ENCODE data around the gene MS4A13. TPM values are rescaled to one million over a fixed set of nuclear protein-coding genes. Genes with fewer than 3 reads are reported as not detected.
A peak's percentile ranks its signal among the peaks of the same experiment; 100 is the strongest.
"Not testable (repeated sequence)": the region's sequence is repeated elsewhere in the genome, so short reads cannot be mapped to it uniquely, and the experiment has no call there.

The MS4A13 gene
- total and polyA plus RNA-seq, 4 donors, result not detected

GRCh38 chr11:60500276-60500910 lies 14.8 kb upstream of the MS4A13 start:
- 83% methylated on average over 1 of the region's 3 CpGs for WGBS (ENCODE audit: insufficient coverage)
- no peak for DNase-seq (ENCODE audit: low read depth in 4 of 6, low spot score in 6 of 6)
- no peaks in the 10 kb centered on the region for H3K36me3 ChIP-seq (ENCODE audit: control insufficient read depth, insufficient read depth, low read length)
- H3K27me3 ChIP-seq (ENCODE audit: control insufficient read depth, insufficient read depth, low read length), result no peaks in the 10 kb centered on the region
- no peak overlapping the region for H3K4me3 ChIP-seq (ENCODE audit: low read depth, low read length)
- H3K4me1 ChIP-seq (ENCODE audit: control insufficient read depth, insufficient read depth, low read length), result no peaks in the 10 kb centered on the region
- H3K9me3 ChIP-seq (ENCODE audit: control insufficient read depth, insufficient read depth, low read length), result no peaks in the 10 kb centered on the region
- no peak overlapping the region for H3K27ac ChIP-seq (ENCODE audit: low read depth, low read length)

DNA sequence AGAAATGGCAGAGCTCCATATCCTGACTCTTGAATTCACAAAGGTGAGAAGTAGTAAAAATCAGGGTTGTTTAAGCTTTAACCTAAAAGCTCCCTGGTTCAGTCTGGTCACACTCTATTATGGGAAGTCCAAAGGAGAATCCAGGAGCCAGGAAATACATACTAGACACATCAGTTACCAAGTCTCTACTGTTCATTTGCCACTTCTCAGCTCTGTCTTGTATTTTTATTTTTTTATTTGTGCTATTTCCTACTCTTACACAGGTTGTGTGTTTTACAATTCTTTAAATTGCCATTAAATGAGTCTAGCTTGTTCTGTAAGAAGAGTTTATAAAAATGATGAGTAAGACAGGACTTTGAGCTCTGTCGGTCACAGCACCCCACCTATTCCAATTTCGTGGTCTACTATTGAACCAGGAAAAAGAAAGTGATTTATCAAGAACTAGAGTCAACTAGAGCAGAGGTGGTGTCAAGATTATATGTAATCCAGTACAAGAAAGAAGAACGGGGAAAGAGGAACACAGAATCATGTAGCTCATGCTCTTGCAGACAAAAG lies 12.9 kb upstream of the MS4A13 start:
- Histone ChIP-seq H3K36me3 (ENCODE audit: control insufficient read depth, insufficient read depth, low read length) (no peaks in the 10 kb centered on the region), H3K27me3 (ENCODE audit: control insufficient read depth, insufficient read depth, low read length) (no peaks in the 10 kb centered on the region), H3K4me1 (ENCODE audit: control insufficient read depth, insufficient read depth, low read length) (no peaks in the 10 kb centered on the region), H3K9me3 (ENCODE audit: control insufficient read depth, insufficient read depth, low read length) (no peaks in the 10 kb centered on the region), H3K27ac (ENCODE audit: low read depth, low read length) (no peak overlapping the region), H3K4me3 (ENCODE audit: low read depth, low read length) (no peak overlapping the region)
- WGBS (ENCODE audit: insufficient coverage), result no CpG with 5 or more reads among the region's 3 CpGs
- DNase-seq (ENCODE audit: low read depth in 4 of 6, low spot score in 6 of 6), result no peak

DNA sequence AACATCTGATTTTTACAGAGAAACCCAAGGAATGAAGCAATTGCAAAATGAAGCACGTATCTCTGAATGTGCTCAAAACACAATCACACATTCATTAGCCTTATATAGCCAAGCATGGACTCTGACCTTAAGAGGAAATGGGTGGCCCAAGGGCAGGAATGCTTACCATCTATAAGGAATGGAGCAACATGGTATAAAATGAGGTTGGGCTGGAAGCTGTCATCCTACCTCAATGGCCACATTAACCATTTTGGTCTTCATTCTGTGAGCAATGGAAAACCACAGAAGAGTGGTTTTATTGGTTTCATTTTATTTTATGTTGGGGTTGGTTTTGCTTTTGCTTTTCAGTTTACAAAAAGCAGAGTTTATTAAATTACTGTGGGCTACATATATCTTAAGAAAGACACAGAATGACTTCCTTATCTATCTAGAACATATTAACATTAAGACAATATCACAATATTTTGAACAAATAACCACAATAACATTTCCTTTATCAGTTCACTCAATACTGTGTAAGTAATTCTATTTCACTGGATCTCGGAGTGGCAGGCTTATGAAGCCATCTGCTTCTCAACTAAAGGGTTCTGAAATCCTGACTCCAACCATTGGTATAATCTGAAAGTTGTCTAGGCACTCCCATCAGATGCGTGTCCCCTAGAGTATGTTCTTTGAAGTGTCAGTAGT lies 10.8 kb upstream of the MS4A13 start:
- no peak overlapping the region for H3K4me3 ChIP-seq (ENCODE audit: low read depth, low read length)
- no peaks in the 10 kb centered on the region for H3K36me3 ChIP-seq (ENCODE audit: control insufficient read depth, insufficient read depth, low read length)
- WGBS (ENCODE audit: insufficient coverage), result no CpG with 5 or more reads among the region's 3 CpGs
- H3K4me1 ChIP-seq (ENCODE audit: control insufficient read depth, insufficient read depth, low read length), result no peaks in the 10 kb centered on the region
- H3K27ac ChIP-seq (ENCODE audit: low read depth, low read length), result no peak overlapping the region
- no peak for DNase-seq (ENCODE audit: low read depth in 4 of 6, low spot score in 6 of 6)
- no peaks in the 10 kb centered on the region for H3K9me3 ChIP-seq (ENCODE audit: control insufficient read depth, insufficient read depth, low read length)
- H3K27me3 ChIP-seq (ENCODE audit: control insufficient read depth, insufficient read depth, low read length), result no peaks in the 10 kb centered on the region

- not testable (repeated sequence) for H3K27me3 ChIP-seq (ENCODE audit: control insufficient read depth, insufficient read depth, low read length); H3K36me3 ChIP-seq (ENCODE audit: control insufficient read depth, insufficient read depth, low read length); H3K4me1 ChIP-seq (ENCODE audit: control insufficient read depth, insufficient read depth, low read length); H3K4me3 ChIP-seq (ENCODE audit: low read depth, low read length); DNase-seq (ENCODE audit: low read depth in 4 of 6, low spot score in 6 of 6); H3K9me3 ChIP-seq (ENCODE audit: control insufficient read depth, insufficient read depth, low read length); H3K27ac ChIP-seq (ENCODE audit: low read depth, low read length)
- 84% methylated on average over 12 of the region's 15 CpGs for WGBS (ENCODE audit: insufficient coverage)
Measured at GRCh38 chr11:60509609-60510008, 5.6 kb upstream of the MS4A13 start.

- H3K9me3 ChIP-seq (ENCODE audit: control insufficient read depth, insufficient read depth, low read length); H3K4me3 ChIP-seq (ENCODE audit: low read depth, low read length); H3K27ac ChIP-seq (ENCODE audit: low read depth, low read length); H3K27me3 ChIP-seq (ENCODE audit: control insufficient read depth, insufficient read depth, low read length); H3K4me1 ChIP-seq (ENCODE audit: control insufficient read depth, insufficient read depth, low read length); H3K36me3 ChIP-seq (ENCODE audit: control insufficient read depth, insufficient read depth, low read length); DNase-seq (ENCODE audit: low read depth in 4 of 6, low spot score in 6 of 6): not testable (repeated sequence)
- WGBS (ENCODE audit: insufficient coverage), result 93% methylated on average over 27 of the region's 28 CpGs
Measured at GRCh38 chr11:60510209-60510608, 5.0 kb upstream of the MS4A13 start.

DNA sequence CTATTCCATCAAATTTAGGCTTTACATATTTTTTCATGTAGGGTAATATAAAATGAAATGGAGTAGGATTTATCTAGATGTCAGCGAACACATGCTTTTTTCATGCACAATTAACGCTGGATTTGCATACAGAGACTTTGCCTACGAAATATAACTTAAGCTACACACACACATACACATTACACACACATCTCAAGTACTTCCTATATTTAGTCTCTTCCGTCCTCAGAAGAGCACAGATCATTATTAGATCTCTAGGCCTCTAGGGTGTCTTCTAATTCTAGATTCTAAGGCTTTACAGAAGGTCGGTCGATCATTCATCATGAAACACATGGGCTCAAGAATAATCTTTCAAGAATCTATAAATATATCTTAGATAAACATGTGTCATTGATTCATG lies 3.8 kb upstream of the MS4A13 start:
- DNase-seq (ENCODE audit: low read depth in 4 of 6, low spot score in 6 of 6), result peak in 1 of 6 donors; percentile 3
- Histone ChIP-seq H3K4me3 (ENCODE audit: low read depth, low read length) (no peak overlapping the region), H3K27ac (ENCODE audit: low read depth, low read length) (no peak overlapping the region), H3K9me3 (ENCODE audit: control insufficient read depth, insufficient read depth, low read length) (peaks cover 2% of the 10 kb centered on the region), H3K4me1 (ENCODE audit: control insufficient read depth, insufficient read depth, low read length) (no peaks in the 10 kb centered on the region), H3K36me3 (ENCODE audit: control insufficient read depth, insufficient read depth, low read length) (no peaks in the 10 kb centered on the region), H3K27me3 (ENCODE audit: control insufficient read depth, insufficient read depth, low read length) (no peaks in the 10 kb centered on the region)
- WGBS (ENCODE audit: insufficient coverage), result 38% methylated on average over 2 of the region's 6 CpGs

DNA sequence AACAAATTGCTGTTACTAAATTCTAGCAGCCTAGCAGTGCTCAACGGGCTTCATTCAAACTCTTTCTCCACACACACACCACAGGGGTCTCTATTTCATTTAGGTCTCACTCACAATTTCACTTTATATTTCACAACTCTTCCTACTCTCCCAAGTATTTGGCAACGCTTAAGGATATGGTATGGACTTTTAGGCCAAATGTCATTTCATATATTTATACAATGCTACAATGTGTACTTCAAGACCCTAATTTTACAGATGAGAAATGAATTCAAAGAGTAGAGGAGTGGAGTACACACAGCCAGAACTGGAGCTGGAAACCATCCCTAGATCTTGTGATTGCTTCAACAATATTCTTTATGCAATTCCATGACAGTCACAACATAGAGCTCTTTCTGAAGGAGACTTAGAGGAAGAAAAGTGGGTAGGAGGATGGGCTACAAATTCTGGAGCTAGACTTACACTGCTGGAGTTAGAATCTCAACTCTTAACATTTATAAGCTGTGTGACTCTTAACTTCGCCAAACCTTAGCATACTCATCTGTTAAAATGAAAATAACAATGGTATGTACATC lies 2.5 kb upstream of the MS4A13 start:
- H3K4me3 ChIP-seq (ENCODE audit: low read depth, low read length), result no peak overlapping the region
- H3K4me1 ChIP-seq (ENCODE audit: control insufficient read depth, insufficient read depth, low read length), result no peaks in the 10 kb centered on the region
- DNase-seq (ENCODE audit: low read depth in 4 of 6, low spot score in 6 of 6), result no peak
- peaks cover 2% of the 10 kb centered on the region for H3K9me3 ChIP-seq (ENCODE audit: control insufficient read depth, insufficient read depth, low read length)
- no peaks in the 10 kb centered on the region for H3K36me3 ChIP-seq (ENCODE audit: control insufficient read depth, insufficient read depth, low read length)
- H3K27me3 ChIP-seq (ENCODE audit: control insufficient read depth, insufficient read depth, low read length), result no peaks in the 10 kb centered on the region
- H3K27ac ChIP-seq (ENCODE audit: low read depth, low read length), result no peak overlapping the region
- 40% methylated on average over 1 of the region's 3 CpGs for WGBS (ENCODE audit: insufficient coverage)

GRCh38 chr11:60513496-60514460 lies 1.4 kb upstream of the MS4A13 start:
- 80% methylated on average over 1 of the region's 2 CpGs for WGBS (ENCODE audit: insufficient coverage)
- peak in 1 of 6 donors; percentile 10 for DNase-seq (ENCODE audit: low read depth in 4 of 6, low spot score in 6 of 6)
- Histone ChIP-seq H3K27me3 (ENCODE audit: control insufficient read depth, insufficient read depth, low read length) (no peaks in the 10 kb centered on the region), H3K4me1 (ENCODE audit: control insufficient read depth, insufficient read depth, low read length) (no peaks in the 10 kb centered on the region), H3K4me3 (ENCODE audit: low read depth, low read length) (no peak overlapping the region), H3K9me3 (ENCODE audit: control insufficient read depth, insufficient read depth, low read length) (peaks cover 2% of the 10 kb centered on the region), H3K27ac (ENCODE audit: low read depth, low read length) (no peak overlapping the region), H3K36me3 (ENCODE audit: control insufficient read depth, insufficient read depth, low read length) (no peaks in the 10 kb centered on the region)

DNA sequence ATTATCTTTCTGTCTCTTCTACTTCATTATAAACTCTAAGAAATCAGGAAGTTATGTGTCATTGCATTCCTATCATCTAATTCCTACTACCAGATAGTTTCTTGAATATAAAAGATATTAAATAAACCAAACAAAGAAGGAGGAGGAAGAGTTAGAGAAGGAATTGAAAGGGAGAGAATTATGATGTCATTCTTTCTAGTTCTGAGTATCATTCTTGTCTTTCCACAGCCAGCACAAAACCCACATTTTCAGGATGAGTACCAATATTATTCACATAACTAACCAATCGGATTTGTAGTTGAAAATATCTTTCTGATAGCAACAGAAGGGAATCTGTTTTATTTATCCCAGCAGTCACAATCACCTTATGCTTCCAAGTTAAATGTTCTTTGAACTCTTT lies 13.3 kb downstream of the MS4A13 start:
- no peaks in the 10 kb centered on the region for H3K4me1 ChIP-seq (ENCODE audit: control insufficient read depth, insufficient read depth, low read length)
- no peaks in the 10 kb centered on the region for H3K9me3 ChIP-seq (ENCODE audit: control insufficient read depth, insufficient read depth, low read length)
- no CpG with 5 or more reads among the region's 1 CpG for WGBS (ENCODE audit: insufficient coverage)
- no peak for DNase-seq (ENCODE audit: low read depth in 4 of 6, low spot score in 6 of 6)
- H3K4me3 ChIP-seq (ENCODE audit: low read depth, low read length), result no peak overlapping the region
- no peak overlapping the region for H3K27ac ChIP-seq (ENCODE audit: low read depth, low read length)
- H3K27me3 ChIP-seq (ENCODE audit: control insufficient read depth, insufficient read depth, low read length), result no peaks in the 10 kb centered on the region
- no peaks in the 10 kb centered on the region for H3K36me3 ChIP-seq (ENCODE audit: control insufficient read depth, insufficient read depth, low read length)
